HG02759 (cell line): Measurements from ENCODE around the gene VIL1.

Source experiments
- ATAC-seq: cut with Tn5 transposase; IDR thresholded peaks from one replicate; pipeline ENCODE4 v1.9.1; 2021; ENCODE audit warnings: mild to moderate bottlenecking, moderate library complexity; ENCODE audit not compliant: unreplicated experiment

Gene VIL1

DNA sequence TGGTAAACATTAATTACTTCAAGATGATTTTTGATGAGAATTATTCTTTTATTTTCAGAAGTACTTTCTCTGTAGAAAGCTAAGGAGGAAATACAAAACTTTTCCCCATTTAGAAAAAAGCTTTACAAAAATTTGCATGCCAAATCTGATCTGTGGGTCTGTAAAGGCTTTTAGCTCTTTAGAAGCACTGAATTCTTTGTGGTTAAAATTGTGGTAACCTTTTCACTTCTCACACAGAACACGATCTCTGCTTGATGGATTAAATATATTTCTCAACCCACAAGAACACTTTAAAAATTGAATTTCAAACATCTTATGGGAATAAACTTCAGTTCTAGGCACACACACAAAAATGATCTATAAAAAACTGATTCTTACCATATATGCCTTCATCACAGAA, 63.7 kb downstream of the VIL1 start:
- ATAC-seq = no peak

DNA sequence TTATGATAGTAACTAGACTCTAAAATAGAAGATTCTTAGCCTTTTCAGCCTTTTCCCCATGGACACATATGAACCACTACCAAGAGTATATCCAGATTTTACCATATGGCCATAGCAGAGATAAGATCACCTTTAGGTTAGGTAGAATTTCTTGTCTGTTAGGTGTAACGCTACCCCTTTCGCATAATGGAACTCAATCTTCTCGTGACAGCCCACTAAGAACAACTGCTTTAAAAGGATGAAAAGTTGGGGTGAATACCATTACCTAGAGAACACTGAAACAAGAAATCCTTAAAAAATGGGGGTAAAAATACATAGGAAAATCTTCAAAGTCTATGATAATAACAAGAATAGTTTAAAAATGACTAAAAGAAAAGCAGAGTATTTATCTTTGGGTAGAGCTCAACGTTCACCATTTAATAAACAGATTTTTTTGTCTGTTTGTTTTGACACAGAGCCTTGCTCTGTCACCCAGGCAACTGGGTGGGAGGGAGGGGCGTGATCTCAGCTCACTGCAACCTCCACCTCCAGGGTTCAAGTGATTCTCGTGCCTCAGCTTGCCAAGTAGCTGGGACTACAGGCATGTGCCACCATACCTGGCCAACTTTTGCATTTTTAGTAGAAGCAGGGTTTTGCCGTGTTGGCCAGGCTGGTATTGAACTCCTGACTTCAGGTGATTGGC, 67.2 kb downstream of the VIL1 start:
- no peak for ATAC-seq

DNA sequence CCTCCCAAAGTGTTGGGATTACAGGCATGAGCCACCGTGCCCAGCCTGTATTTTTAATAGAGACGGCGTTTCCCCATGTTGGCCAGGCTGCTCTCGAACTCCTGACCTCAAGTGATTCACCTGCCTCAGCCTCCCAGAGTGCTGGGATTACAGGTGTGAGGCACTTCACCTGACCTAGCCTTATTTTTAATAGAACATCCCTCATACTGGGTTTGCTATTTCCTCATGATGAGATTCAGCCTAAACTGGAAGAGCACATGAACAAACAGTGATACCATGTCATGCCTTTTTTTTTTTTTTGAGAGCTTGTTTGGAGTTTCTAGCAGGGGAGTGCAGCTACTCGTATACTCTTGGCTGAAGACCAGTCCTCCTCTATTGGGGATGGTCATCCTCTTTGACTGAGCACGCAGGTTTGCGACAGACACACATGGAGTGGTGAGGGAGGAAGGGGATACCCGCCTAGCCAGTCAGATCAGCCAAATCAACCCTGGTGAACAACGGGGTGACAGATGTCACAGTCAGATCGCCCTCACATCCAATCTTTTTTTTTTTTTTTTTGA, 81.7 kb downstream of the VIL1 start:
- ATAC-seq = no peak

DNA sequence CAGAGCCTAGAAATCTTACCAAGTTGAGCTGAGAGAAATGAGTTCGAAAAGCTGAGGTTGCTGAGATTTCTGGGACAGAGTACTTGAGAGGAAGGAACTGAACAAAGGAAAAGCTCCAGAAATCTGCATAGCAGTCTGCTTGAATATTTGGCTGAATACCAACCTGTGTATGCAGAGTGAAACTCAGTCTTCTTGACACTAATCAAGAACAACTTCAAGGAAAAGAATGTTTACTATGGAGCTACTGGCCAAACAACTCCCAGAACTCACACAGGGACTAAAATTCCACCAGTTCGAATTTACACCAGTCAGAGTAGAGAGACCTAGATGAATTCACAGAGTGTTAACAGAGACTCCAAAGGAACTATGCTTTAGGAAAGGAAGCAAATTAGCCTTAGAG, 82.7 kb downstream of the VIL1 start:
- ATAC-seq = no peak
